SH-SY5Y (cell line): Measurements from ENCODE around the gene PRKAB1.
A peak's percentile ranks its signal among the peaks of the same experiment; 100 is the strongest.

ENCODE experiments used
- GATA2 ChIP-seq: IDR thresholded peaks from 2 replicates; pipeline ENCODE4 v1.6.1; 2011; ENCODE audit warnings: mild to moderate bottlenecking, low read depth, low read length
- GATA3 ChIP-seq: IDR thresholded peaks from 2 replicates; pipeline ENCODE4 v1.6.1; 2011; ENCODE audit warnings: low read depth, mild to moderate bottlenecking, low read length, moderate library complexity

Gene PRKAB1

DNA sequence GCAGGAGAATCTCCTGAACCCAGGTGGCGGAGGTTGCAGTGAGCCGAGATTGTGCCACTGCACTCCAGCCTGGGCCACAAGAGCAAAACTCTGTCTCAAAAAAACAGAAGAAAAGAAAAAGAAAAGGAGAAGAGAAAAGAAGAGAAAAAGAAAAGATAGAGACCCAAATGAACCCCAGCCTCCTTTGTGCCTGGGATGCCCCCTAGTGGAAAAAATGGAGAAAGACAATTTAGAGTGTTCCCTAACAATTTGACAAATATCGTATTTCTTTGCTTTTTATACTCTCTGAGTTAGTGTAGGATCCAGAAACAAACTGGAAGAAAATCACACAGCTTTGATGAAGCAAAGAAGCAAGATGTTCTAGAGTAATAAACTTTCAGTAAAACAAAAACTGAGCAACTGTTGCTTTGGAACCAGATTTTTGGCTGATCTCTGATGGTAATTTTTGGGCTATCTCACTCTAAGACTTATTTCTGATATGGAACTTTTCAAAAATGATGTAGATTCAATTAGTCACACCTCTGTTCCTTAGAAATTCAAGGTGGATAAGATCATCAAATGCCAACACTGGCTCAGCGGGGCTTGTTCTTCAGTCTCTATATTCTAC lies 18.6 kb upstream of the PRKAB1 start:
- TF ChIP-seq GATA2: no peak
- no peak for TF ChIP-seq GATA3

DNA sequence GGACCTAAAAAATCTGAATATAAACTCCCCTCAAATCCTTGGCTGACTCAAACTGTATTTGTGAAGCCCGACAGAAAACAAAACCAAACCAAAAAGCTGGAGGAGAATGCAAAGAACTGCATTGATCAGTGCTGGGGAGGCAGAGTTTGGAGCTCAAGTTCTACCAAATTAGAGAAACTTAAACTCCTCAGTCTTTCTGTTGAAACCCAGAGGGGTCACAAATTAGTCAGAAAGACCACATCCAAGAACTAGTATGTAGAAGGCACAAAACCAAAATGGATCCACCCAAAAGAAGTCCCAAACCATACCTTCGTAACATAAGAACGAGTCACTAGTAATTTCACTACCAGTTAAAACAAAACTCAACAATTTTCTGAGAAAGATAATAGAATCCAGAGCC lies 15.3 kb upstream of the PRKAB1 start:
- TF ChIP-seq GATA3: no peak
- TF ChIP-seq GATA2: no peak

DNA sequence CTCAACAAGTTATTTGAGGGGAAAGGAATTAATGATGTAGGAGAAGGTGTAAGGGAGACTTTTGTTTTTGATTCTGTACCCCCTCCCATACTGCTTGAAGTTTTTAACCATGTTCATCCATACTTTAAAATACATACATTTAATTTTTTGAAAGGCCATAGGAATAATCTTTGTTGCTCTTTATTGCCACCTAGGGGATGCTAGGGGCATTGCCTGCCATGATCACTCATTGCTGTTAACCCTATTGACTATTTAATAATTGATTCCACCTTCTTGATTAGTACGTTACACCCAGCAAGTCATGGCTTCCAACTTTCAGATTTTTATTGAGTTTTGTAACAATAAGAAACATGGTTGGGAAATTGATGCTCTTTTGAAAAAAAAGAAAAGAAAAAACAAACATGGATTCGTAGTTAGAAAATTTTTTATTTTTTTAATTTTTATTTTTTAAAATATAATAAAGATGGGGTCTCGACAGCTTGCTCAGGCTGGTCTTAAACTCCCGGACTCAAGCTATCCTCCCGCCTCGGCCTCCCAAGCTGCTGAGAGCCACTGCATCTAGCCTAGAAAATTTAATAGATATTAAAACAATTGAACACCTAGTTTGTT lies 8.5 kb upstream of the PRKAB1 start:
- no peak for TF ChIP-seq GATA2
- no peak for TF ChIP-seq GATA3

DNA sequence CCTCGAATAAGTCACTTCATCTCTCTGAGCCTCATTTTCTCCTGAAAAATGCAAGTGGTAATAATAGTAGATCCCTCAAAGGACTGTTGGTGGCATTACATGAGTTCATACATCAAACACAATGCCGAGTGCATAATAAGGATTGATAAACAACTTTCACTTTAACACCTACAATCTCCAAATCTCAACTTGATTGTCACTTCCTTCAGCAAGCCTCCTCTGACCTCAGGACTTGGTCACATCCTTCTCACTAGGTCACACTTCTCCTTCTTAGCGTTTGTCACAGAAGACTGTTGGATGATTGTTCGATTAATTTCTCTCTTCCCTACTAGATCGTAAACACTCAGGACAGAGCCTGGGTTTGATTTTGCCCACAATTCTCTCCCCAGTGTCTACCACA lies 7.9 kb upstream of the PRKAB1 start:
- TF ChIP-seq GATA3 (no peak), GATA2 (no peak)

DNA sequence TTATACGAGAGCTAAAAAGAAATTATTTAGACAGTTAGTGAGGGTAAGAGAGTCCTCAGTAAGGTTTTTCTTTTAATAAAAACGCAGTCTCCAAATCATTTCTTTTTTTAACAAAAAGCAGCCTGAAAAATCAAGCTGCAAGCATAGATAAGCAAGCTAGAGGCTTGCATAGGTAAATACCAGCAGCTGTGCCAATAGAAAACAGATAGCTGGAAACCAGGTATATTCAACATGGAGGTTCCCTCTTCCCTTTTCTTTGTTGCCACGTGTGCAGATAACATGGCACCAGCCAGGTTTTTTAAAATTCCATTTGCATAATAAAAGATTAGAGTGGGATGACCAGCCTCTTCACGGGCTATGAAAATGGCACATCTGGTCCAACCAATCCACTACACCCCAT lies 6.1 kb upstream of the PRKAB1 start:
- TF ChIP-seq GATA2 (no peak), GATA3 (no peak)

DNA sequence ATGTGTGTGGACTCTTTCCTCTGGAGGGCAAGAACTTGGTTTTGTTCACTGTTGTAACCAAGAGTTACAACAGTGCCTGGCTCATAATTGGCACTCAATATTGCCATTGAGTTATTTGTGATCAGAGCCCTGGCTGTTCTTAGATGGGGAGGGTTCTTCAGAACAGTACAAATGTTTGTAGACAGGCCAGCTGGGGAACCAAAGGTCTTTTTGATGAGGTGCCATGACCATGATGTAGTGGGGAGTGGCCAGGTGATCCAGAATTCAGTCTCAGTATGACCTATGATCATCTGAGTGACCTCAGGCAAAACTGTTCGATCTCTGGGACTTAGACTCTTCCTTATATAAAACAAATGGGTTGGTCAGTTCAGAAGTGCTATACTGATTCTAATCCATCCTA lies 3.3 kb upstream of the PRKAB1 start:
- TF ChIP-seq GATA2 (no peak), GATA3 (no peak)

DNA sequence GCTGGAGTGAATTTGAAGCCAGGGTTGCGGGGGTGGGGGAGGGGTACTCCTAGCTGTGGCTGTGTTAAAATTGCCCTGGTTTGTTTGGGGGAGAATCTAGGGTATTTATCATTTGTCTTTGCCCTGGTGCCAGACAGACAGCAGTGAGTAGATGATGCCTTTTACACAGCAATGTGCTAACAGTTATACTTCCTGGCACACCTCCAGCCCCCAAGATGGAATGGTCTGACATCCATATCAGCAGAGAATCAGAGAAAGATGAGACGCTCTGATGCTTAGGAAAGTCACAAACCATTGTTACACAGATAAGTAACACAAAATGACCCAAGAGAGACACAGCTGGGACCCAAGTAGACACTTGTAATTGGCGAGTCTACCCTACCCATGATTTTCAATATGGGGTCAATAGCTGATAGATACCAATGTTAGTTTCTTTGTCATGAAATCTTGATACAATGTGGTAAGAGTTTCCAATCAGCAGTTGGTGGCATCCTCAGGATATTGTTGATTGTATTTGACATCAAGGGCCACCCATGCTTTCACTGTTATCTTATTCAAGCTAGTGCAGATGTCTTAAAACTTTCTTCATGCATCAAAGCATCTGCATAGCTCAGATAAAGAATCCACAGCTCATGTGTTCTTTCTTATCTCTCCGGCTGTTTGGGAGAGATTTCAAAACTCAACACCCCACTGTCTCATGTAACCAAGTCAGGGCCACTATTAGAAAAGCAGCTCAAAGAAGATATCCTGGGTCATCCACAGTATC lies 2.6 kb upstream of the PRKAB1 start:
- TF ChIP-seq GATA2: no peak
- TF ChIP-seq GATA3: no peak

DNA sequence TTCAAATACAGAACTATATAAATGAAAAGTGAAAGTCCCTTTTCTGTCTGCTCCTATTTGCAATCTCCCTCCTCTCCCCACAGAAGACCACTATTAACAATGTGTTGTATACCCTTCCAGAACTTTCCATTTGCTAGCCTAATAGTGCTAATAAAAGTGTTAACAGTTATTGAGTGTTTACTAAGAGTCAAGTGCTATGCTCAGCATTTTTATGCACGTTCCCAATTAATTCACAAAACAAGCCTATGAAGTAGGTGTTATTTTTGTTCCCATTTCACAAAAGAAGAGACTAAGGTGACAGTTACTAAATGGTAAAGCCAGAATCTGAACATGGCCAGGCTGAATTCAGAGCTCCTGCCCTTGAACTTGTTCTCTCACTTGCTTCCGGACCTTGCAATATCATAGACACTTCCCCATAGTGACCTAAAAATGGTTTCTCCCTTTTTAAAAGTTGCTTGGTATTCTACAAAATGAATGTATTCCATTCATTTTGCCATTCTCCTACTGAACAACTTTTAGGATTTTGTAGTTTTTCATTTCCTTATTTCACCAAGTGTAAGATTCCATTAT lies 1.6 kb upstream of the PRKAB1 start:
- TF ChIP-seq GATA2: no peak
- no peak for TF ChIP-seq GATA3

DNA sequence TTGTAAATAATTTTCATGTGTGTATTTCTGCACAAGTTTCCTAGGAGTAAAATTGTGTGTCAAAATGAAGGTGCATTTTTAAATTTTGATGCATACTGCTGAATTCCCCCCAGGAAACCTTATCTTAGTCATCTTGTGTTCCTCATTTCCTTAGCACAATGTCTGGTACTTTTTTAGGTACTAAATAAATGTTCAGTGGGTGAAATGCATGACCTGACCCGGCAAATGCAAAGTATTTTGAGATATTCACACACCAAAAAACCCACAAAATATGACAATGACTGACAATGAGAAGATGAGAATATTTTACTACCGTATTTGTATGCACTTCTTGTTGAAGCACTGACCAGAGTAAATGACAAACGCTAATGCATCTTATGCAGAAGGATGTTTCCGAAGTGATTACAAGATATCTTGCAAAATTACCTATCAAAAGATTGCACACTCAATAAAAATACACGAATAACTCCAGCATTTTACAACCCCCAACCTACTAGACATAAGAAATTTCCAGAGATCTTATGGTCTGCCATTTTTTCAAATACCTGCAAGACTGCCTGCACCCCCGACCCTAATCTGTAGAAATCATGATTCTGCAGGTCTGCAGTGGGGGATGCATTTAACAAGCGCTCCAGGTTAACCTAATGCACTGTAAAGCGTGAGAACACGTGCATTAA lies 895 bp upstream of the PRKAB1 start:
- no peak for TF ChIP-seq GATA2
- TF ChIP-seq GATA3: 0 out of 2 replicates have a peak, but pooled peaks have one; percentile 28

DNA sequence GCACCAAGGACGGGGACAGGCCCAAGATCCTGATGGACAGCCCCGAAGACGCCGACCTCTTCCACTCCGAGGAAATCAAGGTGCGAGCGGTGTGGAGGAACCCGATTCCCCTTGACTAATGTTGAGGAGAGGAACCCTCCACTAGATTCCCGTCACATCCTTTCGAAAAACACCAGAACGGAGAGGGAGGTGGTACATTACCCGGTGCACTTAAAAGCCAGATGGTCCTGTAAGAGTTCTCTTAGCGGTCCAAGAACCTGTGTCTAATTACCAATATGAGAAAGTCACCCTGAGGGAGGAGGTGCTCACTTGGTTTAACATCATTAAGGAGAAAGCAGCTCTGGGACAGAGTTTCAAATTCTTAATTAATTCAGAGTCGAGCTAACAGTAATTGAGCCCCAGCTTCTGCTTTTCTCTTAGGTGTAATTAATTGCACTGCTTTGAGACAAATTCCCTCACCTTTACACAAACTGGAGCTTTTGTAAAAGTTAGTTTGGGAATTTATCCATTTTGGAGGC lies 450 bp downstream of the PRKAB1 start:
- TF ChIP-seq GATA2 (no peak), GATA3 (no peak)

DNA sequence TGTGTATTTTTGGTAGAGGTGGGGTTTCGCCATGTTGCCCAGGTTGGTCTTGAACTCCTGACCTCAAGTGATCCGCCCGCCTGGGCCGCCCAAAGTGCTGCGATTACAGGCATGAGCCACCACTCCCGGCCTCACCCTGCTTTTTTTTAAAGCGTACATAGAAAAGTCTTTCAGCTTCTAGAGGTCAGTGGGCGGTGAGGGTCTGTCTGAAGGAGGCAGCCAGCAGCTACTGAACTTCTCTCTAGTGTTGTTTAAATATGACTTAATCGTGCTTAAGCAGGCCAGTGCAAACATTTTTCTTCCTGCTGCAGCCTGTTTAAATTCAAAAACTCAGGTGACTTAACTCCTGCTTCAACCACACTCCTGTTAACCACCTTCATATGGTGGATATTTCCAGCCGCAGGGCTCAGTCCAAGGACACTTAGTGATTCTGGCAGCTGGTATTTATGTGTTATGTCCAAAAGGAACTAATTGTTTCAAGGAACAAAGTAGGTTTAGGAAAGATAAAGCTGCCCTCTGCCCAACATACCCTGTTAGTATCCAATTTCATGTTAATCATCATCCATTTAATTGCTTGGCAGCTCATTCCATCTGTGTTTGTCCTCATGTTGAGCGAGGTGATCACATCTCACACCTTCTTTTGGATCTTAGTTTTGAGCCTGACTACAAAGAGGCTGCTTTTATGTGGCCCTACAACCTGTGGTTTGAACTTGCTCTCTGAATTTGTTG lies 2.0 kb downstream of the PRKAB1 start:
- no peak for TF ChIP-seq GATA3
- TF ChIP-seq GATA2: no peak

DNA sequence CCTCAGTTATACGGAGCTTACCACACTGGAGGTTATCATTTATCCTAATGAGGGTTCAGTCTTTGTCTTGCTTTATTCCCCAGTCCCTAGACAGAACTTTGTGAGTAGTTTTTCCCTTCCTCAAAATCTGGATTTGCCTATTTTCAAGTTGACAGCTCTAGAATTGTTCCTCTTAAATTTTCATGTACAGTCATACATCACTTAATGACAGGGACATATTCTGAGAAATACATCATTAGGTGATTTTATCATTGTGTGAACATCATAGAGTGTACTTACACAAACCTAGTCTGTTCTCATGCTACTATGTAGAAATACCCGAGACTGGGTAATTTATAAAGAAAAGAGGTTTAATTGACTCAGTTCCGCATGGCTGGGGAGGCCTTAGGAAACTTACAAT lies 3.1 kb downstream of the PRKAB1 start:
- TF ChIP-seq GATA2 (no peak), GATA3 (no peak)

DNA sequence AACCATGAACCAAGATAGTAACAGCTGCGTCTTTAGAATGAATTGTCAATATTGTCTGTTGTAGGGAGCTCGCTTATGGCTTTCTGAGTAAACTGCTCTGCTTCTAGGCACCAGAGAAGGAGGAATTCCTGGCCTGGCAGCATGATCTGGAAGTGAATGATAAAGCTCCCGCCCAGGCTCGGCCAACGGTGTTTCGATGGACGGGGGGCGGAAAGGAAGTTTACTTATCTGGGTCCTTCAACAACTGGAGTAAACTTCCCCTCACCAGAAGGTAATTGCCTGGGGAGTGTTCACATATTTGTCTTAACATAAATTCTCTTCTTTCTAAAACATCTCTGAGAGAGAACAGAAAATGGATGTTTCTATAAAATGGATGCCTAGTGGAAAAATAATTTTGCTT lies 4.3 kb downstream of the PRKAB1 start:
- TF ChIP-seq GATA2 (no peak), GATA3 (no peak)
